Measurements from ENCODE around the gene ARL6IP6.
A peak's percentile ranks its signal among the peaks of the same experiment; 100 is the strongest.

The ARL6IP6 gene

GRCh38 chr2:152718076-152718908 is at the start of gene ARL6IP6:
ARL6IP6 (plus strand) TSS chr2:152718620; CDS start chr2:152718625, 5 bp downstream.
- Histone ChIP-seq H3K27me3 (ENCODE audit: low read length) (no peaks in the 10 kb centered on the region), H3K4me3 (ENCODE audit: insufficient read depth, low read length, poor library complexity, severe bottlenecking) (peak within 1 kb of the TSS; percentile 94), H3K9me2 (replicated peaks; ENCODE audit: insufficient read depth, low read length) (no peaks in the 10 kb centered on the region), H3K4me2 (ENCODE audit: low read depth, low read length, poor library complexity, severe bottlenecking) (peak within 1 kb of the TSS; percentile 95), H3K36me3 (ENCODE audit: low read length) (peaks cover 41% of the 10 kb centered on the region), H4K20me1 (ENCODE audit: low read depth, low read length) (peaks cover 32% of the 10 kb centered on the region), H3K9ac (ENCODE audit: low read length) (peak within 1 kb of the TSS; percentile 95), H2AFZ (ENCODE audit: low read depth, low read length, severe bottlenecking) (peak within 1 kb of the TSS; percentile 94), H3K27ac (ENCODE audit: low read depth, low read length) (peak within 1 kb of the TSS; percentile 90), H3K79me2 (ENCODE audit: insufficient read depth, low read length) (peaks cover 83% of the 10 kb centered on the region), H3F3A (ENCODE audit: insufficient read depth) (peaks cover 10% of the 10 kb centered on the region; the same call in 1 of the 2 replicates), H3K9me3 (ENCODE audit: insufficient read depth, low read length) (no peaks in the 10 kb centered on the region)
- no peak for TF ChIP-seq CTCF (IDR thresholded peaks at IDR 0.05; ENCODE audit: insufficient read depth, low read length, poor library complexity, severe bottlenecking)
- TF ChIP-seq EZH2phosphoT487 (conservative IDR thresholded peaks at IDR 0.05; ENCODE audit: low read length), result no peak

DNA sequence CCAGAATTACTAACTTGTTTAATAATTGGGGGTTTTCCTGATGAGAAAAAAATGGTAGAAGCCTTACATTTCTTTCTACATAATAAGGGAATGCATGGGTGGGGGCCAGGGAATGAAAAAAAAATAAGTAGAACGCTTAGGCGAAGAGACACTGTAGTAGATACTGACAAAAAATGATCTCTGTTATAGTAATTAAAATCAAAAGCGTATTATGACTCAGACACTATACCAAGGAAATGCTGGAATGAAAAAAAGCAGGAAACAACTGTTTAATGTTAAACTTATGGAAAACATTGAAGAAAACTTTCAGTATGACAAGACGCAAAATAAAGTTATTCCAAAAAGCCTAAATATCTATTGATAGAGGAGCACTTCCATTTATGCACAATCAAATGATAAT is 44.1 kb upstream of the ARL6IP6 start:
- TF ChIP-seq EZH2phosphoT487 (conservative IDR thresholded peaks at IDR 0.05; ENCODE audit: low read length), result no peak
- TF ChIP-seq CTCF (IDR thresholded peaks at IDR 0.05; ENCODE audit: insufficient read depth, low read length, poor library complexity, severe bottlenecking), result no peak
- H3F3A ChIP-seq (ENCODE audit: insufficient read depth), result peaks cover 9% of the 10 kb centered on the region; the same call in 1 of the 2 replicates
- H3K4me2 ChIP-seq (ENCODE audit: low read depth, low read length, poor library complexity, severe bottlenecking), result no peak overlapping the region
- H3K27me3 ChIP-seq (ENCODE audit: low read length), result no peaks in the 10 kb centered on the region
- H3K27ac ChIP-seq (ENCODE audit: low read depth, low read length), result no peak overlapping the region
- H3K9me2 ChIP-seq (replicated peaks; ENCODE audit: insufficient read depth, low read length), result no peaks in the 10 kb centered on the region
- no peaks in the 10 kb centered on the region for H3K79me2 ChIP-seq (ENCODE audit: insufficient read depth, low read length)
- peaks cover 90% of the 10 kb centered on the region for H3K36me3 ChIP-seq (ENCODE audit: low read length)
- H4K20me1 ChIP-seq (ENCODE audit: low read depth, low read length), result no peaks in the 10 kb centered on the region; the same call in 1 of the 2 replicates
- H3K9me3 ChIP-seq (ENCODE audit: insufficient read depth, low read length), result no peaks in the 10 kb centered on the region
- no peak overlapping the region for H2AFZ ChIP-seq (ENCODE audit: low read depth, low read length, severe bottlenecking)
- H3K9ac ChIP-seq (ENCODE audit: low read length), result no peak overlapping the region
- H3K4me3 ChIP-seq (ENCODE audit: insufficient read depth, low read length, poor library complexity, severe bottlenecking), result no peak overlapping the region

DNA sequence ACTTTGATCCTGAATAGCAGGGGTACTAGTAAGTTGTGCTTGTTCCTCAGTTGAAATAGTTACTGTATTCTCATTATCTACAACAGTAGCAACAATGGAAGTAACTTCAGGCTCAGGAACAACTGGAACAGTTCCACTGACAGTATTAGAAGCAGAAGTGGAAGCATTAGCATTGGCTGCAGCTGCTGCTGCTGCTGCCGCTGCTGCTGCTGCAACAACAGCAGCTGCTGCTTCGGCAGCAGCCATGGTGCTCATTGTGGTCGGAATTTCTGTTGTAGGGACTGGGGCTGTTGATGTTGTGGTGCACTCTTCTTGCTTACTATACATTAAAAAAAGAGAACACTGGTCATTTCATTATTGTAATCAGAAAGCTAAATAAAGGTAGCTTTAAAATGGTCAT is 42.0 kb upstream of the ARL6IP6 start:
- H3F3A ChIP-seq (ENCODE audit: insufficient read depth), result peaks cover 9% of the 10 kb centered on the region; the same call in 1 of the 2 replicates
- peaks cover 87% of the 10 kb centered on the region for H3K36me3 ChIP-seq (ENCODE audit: low read length)
- no peak overlapping the region for H2AFZ ChIP-seq (ENCODE audit: low read depth, low read length, severe bottlenecking)
- TF ChIP-seq EZH2phosphoT487 (conservative IDR thresholded peaks at IDR 0.05; ENCODE audit: low read length) (no peak), CTCF (IDR thresholded peaks at IDR 0.05; ENCODE audit: insufficient read depth, low read length, poor library complexity, severe bottlenecking) (no peak)
- H4K20me1 ChIP-seq (ENCODE audit: low read depth, low read length), result peaks cover 6% of the 10 kb centered on the region; the same call in 1 of the 2 replicates
- no peaks in the 10 kb centered on the region for H3K9me3 ChIP-seq (ENCODE audit: insufficient read depth, low read length)
- H3K9me2 ChIP-seq (replicated peaks; ENCODE audit: insufficient read depth, low read length), result no peaks in the 10 kb centered on the region
- no peak overlapping the region for H3K9ac ChIP-seq (ENCODE audit: low read length)
- no peak overlapping the region for H3K4me2 ChIP-seq (ENCODE audit: low read depth, low read length, poor library complexity, severe bottlenecking)
- H3K79me2 ChIP-seq (ENCODE audit: insufficient read depth, low read length), result peaks cover 7% of the 10 kb centered on the region; the same call in 1 of the 2 replicates
- no peak overlapping the region for H3K4me3 ChIP-seq (ENCODE audit: insufficient read depth, low read length, poor library complexity, severe bottlenecking)
- H3K27me3 ChIP-seq (ENCODE audit: low read length), result no peaks in the 10 kb centered on the region
- no peak overlapping the region for H3K27ac ChIP-seq (ENCODE audit: low read depth, low read length)
